Measurements from ENCODE around the gene C1GALT1. TPM values are rescaled to one million over a fixed set of nuclear protein-coding genes. Genes with fewer than 3 reads are reported as not detected.

C1GALT1 gene
- total RNA-seq, 1 donor from 2014 or later = 11.0 TPM

GRCh38 chr7:7265081-7266075 is 83.0 kb downstream of the C1GALT1 start:
- no peak for DNase-seq (ENCODE audit: low spot score in 2 of 2)
- peaks cover 0 to 14% of the 10 kb centered on the region in 2 donors for H3K9me3 ChIP-seq
- no peak overlapping the region for H3K27ac ChIP-seq
- no peak for TF ChIP-seq CTCF (IDR thresholded peaks at IDR 0.05)
- H3K4me3 ChIP-seq = no peak overlapping the region
- H3K4me1 ChIP-seq = peaks cover 0 to 2% of the 10 kb centered on the region in 2 donors
- intact Hi-C loops (cut with DNase I) = no loop called here
- no peaks in the 10 kb centered on the region for H3K36me3 ChIP-seq
- no peaks in the 10 kb centered on the region for H3K27me3 ChIP-seq

GRCh38 chr7:7266257-7266881 is 84.0 kb downstream of the C1GALT1 start:
- peaks cover 0 to 4% of the 10 kb centered on the region in 2 donors for H3K9me3 ChIP-seq
- DNase-seq (ENCODE audit: low spot score in 2 of 2) = no peak
- no peak overlapping the region for H3K4me3 ChIP-seq
- no peak overlapping the region for H3K27ac ChIP-seq
- H3K4me1 ChIP-seq = peaks cover 0 to 2% of the 10 kb centered on the region in 2 donors
- no peak for TF ChIP-seq CTCF (IDR thresholded peaks at IDR 0.05)
- intact Hi-C loops (cut with DNase I) = no loop called here
- H3K27me3 ChIP-seq = no peaks in the 10 kb centered on the region
- no peaks in the 10 kb centered on the region for H3K36me3 ChIP-seq

- intact Hi-C loops (cut with DNase I) = no loop called here
- Histone ChIP-seq H3K4me3 (no peak overlapping the region), H3K27ac (no peak overlapping the region), H3K4me1 (no peaks in the 10 kb centered on the region), H3K9me3 (no peaks in the 10 kb centered on the region), H3K27me3 (no peaks in the 10 kb centered on the region), H3K36me3 (no peaks in the 10 kb centered on the region)
- DNase-seq (ENCODE audit: low spot score in 2 of 2) = no peak
- TF ChIP-seq CTCF (IDR thresholded peaks at IDR 0.05) = no peak
Measured at GRCh38 chr7:7271094-7271874, 88.9 kb downstream of the C1GALT1 start.

GRCh38 chr7:7272294-7272693 is 90.0 kb downstream of the C1GALT1 start:
- intact Hi-C loops (cut with DNase I) = no loop called here
- Histone ChIP-seq H3K27ac (no peak overlapping the region), H3K27me3 (no peaks in the 10 kb centered on the region), H3K4me1 (no peaks in the 10 kb centered on the region), H3K9me3 (no peaks in the 10 kb centered on the region), H3K4me3 (no peak overlapping the region), H3K36me3 (no peaks in the 10 kb centered on the region)
- DNase-seq (ENCODE audit: low spot score in 2 of 2) = no peak
- TF ChIP-seq CTCF (IDR thresholded peaks at IDR 0.05) = no peak

GRCh38 chr7:7274782-7275181 is 92.4 kb downstream of the C1GALT1 start:
- H3K9me3 ChIP-seq = no peaks in the 10 kb centered on the region
- no peaks in the 10 kb centered on the region for H3K27me3 ChIP-seq
- H3K4me3 ChIP-seq = no peak overlapping the region
- TF ChIP-seq CTCF (IDR thresholded peaks at IDR 0.05) = no peak
- no peaks in the 10 kb centered on the region for H3K36me3 ChIP-seq
- no peaks in the 10 kb centered on the region for H3K4me1 ChIP-seq
- no peak for DNase-seq (ENCODE audit: low spot score in 2 of 2)
- intact Hi-C loops (cut with DNase I) = no loop called here
- no peak overlapping the region for H3K27ac ChIP-seq

Measured in ascending aorta (tissue), 2 donors.